Myocyte (in vitro differentiated cells): ENCODE data around the gene FAM3D. TPM values are rescaled to one million over a fixed set of nuclear protein-coding genes. Genes with fewer than 3 reads are reported as not detected.

Source experiments
- DNase-seq: peaks from one replicate; pipeline ENCODE4 v3.0.0-alpha.2; 2012; ENCODE audit warnings: low read depth
- total RNA-seq: library from RNA; depleted of rRNA; stranded (reverse); fragments of >200 nt; gene quantifications from 2 replicates; pipeline ENCODE4 v1.2.3, GENCODE V29; 2014

FAM3D gene
- total RNA-seq, 1 donor from 2014 or later = not detected

DNA sequence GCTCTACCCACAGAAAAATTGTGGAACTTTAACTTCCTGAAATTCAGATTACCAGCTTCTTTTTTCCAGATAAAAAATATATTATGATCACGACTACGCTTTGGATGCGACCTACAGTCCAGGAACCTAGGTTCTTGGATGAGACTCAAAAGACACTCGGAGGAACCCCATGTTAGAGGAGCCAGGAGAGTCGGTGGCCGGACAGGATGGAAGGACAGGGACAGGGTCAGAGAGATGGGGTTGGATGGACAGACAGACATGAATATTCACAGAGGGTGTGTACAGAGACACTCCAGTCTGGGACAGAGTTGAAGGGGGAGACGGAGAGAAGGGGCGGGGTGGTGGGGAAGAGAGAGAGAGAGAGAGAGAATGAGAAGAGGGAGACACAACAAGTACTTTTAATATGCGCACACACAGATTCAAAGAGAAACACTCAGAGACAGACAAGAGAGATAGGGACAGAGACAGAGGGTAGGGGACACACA is 9.5 kb downstream of the FAM3D start:
- no peak for DNase-seq

DNA sequence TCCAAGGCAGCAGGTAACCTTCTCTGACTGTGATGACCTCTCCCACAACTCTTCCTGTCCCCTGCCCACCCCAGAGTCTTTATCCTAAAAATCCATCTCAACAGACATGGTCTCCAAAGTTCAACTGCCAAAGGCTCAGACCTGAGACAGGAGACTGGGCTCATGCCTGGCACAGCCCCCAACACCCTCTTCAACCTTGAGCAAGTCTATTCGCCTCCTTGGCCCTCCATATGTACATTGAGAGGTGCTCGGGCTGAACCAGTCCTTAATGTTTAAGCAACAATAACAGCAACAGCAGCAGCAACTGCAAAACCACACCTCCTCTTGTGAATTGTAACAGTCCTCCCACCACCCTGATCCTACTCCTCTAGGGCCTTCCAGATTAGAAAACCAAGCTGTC is 9.9 kb downstream of the FAM3D start:
- DNase-seq = no peak

- DNase-seq = no peak
Observed at GRCh38 chr3:58654466-58654865, 12.1 kb downstream of the FAM3D start.

DNA sequence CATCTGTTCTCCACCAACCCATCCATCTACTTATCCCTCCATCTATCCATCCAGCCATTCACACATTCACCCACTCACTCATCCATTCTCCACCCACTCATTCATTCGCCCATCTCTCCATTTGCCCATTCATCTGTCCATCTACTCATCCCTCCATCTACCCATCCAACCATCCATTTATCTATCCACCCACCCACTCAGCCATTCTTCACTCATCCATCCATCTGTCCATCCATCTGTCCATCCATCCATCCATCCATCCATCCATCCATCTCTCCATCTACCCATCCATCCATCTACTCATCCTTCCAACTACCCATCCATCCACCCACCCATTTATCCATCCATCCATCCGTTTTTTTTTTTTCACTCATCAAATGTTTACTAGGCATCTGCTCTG is 13.9 kb downstream of the FAM3D start:
- no peak for DNase-seq

DNA sequence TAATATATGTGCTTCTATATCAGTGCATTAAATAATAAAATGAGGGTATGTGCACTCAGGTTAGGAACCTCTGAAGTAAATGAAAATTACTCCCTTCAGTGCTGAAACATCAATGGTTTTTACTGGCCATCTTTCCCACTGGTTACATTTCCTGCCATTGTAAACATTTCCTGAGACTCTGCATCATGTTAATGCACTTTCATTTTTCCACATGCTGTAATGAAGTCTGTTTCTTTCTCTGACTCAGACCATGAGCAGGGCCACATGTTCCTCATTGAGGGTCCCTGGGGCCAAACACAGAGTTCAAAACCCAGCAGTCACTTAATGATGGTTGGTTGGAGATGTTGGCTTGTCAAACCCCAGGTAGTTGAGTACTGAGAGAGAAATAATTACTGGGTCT is 15.3 kb downstream of the FAM3D start:
- no peak for DNase-seq

- no peak for DNase-seq
Observed at GRCh38 chr3:58647381-58648141, 19.0 kb downstream of the FAM3D start.

DNA sequence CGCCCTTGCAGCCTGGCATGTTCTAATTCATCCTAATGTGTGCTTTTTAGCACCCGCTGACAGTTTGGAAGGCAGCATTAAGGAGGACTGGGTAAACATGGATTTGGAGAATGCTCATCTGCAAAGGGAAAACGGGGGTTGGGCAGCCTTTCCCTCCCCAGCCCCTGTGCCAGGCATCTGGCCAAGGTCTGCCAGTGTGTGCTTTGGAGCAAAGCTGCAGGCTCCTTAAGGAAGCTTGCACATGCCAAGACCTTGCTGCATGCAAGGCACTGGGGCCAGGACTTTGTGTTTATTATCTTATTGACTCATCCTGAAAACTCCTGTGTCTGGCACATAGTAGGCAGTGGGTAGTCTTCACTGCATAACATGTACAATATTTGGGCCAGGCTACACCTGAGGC is 20.1 kb downstream of the FAM3D start:
- no peak for DNase-seq

DNA sequence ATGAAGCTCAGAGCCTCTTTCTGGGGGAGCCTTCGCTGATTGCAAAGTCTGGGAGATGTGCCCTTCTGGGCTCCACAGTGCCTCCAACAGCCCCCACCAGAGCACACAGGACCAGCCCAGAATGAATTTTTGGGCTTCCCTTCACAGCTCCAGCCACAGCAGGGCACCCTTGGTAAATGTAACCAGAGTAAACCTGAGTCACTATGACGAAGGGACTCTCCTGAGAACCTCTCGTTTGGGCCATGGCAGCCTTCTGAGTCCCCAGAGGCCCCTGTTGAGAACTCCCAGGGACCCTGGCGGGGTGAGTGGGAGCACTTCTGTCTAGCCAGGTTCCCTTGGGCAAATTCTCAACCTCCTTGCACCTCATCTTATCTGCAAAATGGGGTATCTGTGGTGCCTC is 20.8 kb downstream of the FAM3D start:
- no peak for DNase-seq

GRCh38 chr3:58642846-58643245 is 23.7 kb downstream of the FAM3D start:
- no peak for DNase-seq

DNA sequence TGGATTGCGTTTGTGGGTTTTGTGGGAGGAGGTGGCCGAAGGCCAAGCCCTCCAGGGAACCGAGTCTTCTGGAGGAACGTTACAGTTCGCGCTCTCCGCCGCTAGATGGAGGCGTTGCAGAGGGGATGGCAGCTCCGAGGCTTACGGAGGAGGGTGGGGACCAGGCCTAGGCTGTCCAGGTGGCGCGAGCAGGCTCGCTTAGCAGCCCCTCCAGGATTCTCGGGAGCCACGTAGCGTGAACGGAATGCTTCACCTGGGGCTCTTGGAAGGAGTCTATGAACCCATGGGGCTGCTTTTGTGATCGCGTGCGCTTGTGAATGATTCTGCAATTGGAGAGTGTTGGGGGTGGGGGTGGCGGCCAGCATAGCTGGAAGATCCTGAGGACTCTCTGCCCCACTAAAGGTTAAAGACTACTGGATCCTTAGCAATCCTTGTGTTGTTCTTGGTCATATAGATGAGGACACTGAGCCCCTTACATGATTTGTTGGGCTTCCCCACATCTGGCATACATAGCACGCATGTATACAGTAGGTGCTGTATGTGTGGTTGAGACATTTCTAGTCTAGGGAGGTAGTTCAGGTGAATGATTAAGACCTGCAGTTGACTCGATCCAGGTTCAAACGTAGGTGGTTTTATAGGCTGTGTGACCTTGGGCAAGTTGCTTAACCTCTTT is 25.7 kb downstream of the FAM3D start:
- DNase-seq = peak; percentile 76

- DNase-seq = no peak
Observed at GRCh38 chr3:58639842-58640241, 26.7 kb downstream of the FAM3D start.

DNA sequence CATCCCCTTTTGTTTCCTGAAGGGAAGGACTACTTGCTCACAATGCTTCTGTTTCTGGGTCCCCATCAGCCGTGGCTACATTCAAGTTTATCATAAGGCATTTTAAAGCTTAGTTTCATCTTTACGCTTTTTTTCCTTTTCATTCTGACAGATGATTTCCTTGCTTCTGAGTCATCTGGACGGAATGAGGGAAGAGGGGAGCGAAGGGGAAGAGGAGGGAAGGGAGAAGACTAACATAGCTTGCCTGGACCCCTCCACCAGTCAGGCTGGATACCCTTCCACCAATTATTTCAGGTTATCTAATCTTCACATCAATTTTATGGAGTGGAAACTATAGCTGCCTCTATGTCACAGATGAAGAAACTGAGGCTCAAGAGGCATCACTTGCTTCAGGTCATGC is 27.6 kb downstream of the FAM3D start:
- DNase-seq = no peak

GRCh38 chr3:58638591-58638990 is 28.0 kb downstream of the FAM3D start:
- DNase-seq = no peak

DNA sequence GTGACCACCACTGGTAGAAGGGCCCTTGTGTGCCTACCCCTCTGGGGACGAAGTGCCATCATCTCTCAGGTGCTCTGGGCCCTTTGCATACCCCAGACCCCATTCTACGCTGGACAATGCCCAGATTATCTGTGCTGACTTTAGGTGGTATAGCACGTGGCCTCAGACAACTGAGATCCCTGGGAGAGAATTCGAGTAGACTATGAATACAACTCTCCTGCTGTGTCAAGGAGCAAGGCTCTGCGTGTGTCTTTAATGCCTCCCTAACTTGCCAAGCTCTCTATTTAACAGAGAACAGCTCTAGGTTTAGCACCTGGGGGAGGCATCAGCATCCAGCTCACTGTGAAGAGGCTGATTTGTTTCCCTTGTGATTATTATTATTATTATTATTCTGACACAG is 29.1 kb downstream of the FAM3D start:
- no peak for DNase-seq

- no peak for DNase-seq
Observed at GRCh38 chr3:58635371-58636285, 30.9 kb downstream of the FAM3D start.

DNA sequence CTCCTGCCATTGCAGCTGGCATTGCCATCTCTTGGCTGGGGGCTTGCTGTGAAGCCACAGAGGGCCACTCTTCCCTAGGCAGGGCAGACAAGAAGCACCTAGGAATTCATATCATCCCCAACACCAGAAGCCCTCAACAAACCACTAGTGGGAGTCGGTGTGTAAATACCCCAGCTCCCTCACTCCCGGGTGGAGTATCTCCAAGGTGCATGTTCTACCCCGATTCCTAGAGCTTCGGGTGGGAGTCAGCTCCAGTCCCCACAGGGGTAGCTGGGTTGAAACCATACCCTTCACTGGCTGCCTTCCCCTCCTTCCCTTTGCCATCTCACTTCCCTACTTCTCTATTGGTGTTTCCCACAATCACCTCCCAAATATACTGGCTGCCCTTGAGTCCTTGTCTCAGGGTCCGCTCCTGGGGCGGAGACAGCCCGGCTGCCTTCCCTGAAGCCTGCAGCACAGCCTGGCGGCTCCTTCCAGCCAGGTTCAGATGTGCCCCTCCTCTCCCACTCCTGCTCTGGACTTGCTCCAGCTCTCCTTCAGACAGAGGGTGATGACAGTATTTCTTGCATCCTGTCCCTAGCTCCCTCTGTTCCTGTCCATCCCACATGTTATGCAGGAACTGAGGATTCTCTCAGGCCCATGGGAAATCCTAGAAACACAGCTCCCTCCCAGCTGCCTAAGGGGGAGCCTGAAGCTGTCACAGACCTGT is 33.3 kb downstream of the FAM3D start:
- DNase-seq = no peak

DNA sequence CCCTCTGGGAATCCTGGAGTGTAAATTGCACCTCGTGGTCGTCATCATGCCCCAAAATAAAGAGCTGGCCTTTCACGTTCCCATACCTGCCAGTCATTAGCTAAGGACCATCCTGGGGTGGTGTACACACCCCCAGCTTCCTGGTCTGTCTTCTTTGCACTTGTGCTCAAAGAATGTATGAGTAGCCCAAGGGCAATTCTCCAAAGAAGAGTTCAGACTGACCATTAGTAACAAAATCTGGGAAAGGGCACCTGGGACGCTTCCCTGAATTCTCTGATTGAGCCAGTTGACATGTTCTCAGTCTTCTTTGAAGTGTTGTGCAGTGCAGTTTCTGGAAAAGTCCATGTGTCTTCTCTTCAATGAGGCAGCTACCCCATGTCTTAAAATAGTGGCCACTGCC is 34.8 kb downstream of the FAM3D start:
- no peak for DNase-seq

- no peak for DNase-seq
Observed at GRCh38 chr3:58630710-58631092, 35.9 kb downstream of the FAM3D start.

DNA sequence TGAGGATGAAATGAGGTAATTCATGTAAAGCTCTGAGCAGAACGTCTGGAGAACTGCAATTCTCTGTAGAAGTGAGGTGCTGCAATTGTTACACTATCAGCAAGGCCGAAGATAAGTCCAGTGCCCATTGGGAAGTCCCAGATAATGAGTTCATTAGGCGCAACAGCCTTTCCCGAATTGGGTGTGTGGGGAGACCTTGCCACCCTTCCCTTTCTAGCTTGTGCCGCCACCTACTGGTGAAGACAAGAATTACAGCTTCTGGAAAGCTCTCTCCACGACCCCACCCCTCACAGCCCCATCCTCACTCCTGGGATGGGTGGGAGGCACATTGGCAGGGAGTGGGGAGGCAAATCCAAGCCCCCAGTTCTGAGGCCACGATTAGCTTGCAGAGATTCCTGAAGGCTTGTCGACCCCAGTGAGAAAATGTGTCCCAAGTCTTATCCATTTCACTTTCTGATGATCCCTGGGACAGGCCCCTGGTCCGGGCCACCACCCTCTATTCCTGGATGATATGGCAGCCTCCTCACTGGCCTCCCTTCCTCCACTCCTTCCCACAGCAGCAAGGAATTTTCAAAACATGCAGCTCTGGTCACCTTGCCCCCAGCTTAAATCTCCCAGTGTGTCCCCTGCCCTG is 36.4 kb downstream of the FAM3D start:
- DNase-seq = peak; percentile 75

DNA sequence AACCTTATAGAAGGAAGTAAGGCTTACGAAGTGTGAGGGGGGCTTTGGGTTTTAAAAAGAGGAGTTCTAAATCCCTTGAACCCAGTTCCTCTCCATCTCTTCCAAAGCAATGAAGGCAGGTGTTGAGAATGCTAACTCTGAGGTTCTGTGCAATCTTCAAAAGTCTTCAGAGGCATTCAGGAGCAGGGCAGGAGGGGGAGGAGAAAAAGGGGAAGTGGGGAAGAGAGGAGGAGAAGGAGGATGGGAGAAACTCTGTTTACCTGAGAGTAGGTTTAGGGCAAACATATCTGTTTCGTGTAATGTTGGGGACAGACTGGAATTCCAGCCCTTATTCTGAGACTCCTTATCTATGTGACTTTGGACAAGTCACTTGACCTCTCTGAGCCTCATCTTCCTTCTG is 36.9 kb downstream of the FAM3D start:
- DNase-seq = no peak
